GM12873 (cell line): ENCODE data around the gene SGTA.

ENCODE experiments used
- CTCF ChIP-seq: IDR thresholded peaks from 2 replicates; pipeline ENCODE4 v1.5.1; 2012; ENCODE audit warnings: low read depth, mild to moderate bottlenecking, moderate library complexity, low read length, control low read depth; ENCODE audit not compliant: insufficient read depth; ENCODE audit errors: missing control alignments

The SGTA gene

DNA sequence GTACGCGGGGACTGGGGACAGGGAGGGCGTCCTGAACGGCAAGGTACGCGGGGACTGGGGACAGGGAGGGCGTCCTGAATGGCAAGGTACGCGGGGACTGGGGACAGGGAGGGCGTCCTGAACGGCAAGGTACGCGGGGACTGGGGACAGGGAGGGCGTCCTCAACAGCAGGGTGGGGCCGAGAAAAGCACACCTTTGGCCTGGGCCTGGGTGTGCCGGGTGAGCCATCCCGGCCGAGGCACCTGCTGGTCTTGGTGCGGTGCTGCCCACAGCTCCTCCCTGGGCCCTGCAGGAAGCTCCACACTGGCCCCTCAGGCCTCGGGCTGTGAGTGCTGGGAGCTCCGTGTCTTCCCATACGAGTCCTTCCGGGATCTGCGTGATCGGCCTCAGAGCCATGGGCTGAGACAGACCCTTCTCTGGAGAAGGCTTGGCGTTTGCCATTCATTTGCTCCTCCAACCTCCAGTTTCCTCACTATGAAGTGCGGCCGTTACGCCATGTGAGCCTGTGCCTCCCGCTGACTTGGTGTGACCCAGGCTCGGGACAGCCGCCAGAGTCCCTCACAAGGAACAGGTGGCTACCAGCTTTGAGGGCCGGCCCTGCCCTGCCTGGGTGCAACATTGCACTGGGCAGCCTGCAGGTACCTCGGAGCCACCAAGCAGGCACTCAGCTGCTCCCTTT lies 28.8 kb upstream of the SGTA start:
- TF ChIP-seq CTCF, result no peak

GRCh38 chr19:2811221-2811722 lies 28.2 kb upstream of the SGTA start:
- no peak for TF ChIP-seq CTCF

DNA sequence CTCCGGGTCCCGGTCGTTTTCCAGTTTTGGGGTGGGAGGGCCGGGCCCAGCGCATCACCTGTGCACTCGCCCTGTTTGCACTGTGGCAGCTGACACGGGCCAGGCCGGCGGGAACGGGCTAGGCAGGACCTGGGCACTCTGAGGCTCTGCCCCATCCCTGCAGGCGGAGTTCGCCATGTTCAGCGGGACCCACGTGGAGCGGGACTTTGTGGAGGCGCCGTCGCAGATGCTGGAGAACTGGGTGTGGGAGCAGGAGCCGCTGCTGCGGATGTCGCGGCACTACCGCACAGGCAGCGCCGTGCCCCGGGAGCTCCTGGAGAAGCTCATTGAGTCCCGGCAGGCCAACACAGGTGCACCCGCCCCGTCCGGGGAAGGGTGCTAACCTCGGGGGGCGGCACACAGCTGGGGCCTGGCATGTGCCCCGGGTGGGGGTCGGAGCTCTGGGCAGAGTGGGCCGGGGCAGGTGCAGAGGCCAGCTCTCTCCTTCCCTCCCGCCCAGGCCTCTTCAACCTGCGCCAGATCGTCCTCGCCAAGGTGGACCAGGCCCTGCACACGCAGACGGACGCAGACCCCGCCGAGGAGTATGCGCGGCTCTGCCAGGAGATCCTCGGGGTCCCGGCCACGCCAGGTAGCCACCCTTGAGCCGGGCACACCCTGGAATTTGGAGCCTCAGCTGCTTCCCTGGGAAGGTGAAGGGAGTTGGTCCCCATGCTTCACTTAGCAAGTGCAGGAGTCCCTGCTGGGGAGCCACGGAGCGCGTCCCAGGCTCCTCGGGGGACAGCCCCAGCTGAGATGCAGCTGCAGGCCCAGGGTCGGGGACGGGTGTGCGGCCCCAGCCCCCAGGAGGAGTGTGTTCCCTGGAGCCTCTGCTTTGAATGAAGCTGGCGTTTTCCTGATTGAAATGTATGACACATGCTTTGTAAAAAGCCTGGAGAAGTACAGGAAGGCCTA lies 27.3 kb upstream of the SGTA start:
- TF ChIP-seq CTCF, result no peak

DNA sequence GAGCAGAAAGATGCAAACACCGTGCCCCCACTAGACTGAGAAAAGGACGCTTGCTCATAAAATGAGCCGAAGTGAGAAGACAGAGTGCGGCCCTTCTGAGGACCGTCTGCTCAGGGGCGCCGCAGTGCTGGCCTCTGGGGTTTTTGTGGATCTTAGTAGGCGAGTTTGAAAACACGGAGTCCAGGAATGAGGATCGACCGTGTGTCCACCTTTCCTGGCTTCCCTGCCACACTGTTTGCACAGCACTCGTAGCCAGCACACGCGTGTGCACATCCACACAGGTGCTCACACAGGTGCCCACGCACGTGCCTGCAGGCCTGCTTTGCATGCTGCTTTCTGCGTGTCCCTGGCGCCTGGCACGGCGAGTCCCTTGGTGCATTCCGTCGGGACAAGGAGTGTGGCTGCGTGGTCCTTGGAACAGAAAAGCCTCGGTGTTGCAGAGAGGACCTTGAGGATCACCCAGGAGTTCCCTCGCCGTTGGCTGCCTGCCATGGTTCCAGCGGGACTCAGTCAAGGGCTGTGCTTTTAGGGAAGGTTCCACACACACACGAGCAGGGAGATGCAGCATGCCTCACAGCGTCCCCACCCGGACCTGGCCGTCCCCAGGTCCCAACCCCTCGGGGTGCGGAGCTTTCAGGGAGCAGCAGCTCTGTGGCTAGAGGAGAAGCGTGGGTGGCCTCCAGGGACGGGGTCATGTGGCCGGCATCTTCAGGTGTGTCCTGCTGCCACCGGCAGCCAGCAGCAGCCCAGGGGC lies 26.5 kb upstream of the SGTA start:
- no peak for TF ChIP-seq CTCF

DNA sequence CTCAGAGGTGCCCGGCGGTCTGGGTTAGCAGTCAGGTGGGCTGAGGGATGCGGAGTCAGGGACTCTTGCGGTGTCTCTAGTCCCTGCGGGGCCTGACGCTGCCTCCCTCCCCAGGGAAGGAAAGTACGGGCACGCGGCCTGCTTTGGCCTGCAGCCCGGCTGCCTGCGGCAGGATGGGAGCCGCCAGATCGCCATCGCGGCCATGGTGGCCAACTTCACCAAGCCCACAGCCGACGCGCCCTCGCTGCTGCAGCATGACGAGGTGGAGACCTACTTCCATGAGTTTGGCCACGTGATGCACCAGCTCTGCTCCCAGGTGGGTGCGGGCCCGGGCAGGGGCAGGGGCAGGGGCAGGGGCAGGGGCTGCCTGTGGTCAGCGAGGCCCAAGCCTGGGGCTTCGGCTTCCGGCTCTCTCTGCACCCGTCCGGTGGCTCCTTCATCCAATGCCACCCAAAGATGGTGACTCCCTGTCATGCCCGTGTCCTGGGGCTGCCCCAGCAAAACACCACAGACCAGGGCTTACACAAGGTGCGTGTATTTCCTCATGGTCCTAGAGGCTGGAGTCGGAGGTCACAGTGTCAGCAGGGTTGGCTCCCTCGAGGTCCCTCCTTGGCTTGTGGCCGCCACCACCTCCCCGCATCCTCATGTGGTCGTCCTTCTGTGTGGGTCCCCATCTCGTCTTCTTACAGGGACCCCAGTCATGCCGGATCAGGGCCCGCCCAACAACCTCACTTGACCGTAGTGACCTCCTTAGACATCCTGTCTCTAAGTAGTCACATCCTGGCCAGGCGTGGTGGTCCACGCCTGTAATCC lies 25.3 kb upstream of the SGTA start:
- TF ChIP-seq CTCF, result no peak

- TF ChIP-seq CTCF, result no peak
Observed at GRCh38 chr19:2807379-2808128, 24.5 kb upstream of the SGTA start.
